ENCODE data around the gene DDX28.
"Not testable (repeated sequence)": the region's sequence is repeated elsewhere in the genome, so short reads cannot be mapped to it uniquely, and the experiment has no call there.

DDX28 gene

DNA sequence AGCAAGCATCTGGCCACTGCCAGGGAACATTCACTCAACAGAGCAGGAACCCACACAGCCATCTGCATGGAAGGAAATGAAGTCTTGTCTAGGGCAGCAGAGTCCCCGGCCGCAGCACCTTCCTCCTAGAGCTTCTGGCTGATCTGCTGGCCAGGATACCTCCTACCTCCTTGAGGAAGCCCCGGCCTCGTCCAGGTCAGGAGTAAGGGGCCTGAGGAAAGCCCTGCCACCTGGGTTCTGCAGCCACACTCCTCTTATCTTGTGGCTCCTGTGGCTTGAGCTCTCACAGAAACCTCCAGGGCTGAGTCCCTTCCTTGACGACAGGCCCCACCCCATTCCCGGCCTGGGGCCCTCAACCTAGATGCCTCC, 29.0 kb downstream of the DDX28 start:
- DNase-seq (ENCODE audit: low read depth in 2 of 2), result not testable (repeated sequence)

DNA sequence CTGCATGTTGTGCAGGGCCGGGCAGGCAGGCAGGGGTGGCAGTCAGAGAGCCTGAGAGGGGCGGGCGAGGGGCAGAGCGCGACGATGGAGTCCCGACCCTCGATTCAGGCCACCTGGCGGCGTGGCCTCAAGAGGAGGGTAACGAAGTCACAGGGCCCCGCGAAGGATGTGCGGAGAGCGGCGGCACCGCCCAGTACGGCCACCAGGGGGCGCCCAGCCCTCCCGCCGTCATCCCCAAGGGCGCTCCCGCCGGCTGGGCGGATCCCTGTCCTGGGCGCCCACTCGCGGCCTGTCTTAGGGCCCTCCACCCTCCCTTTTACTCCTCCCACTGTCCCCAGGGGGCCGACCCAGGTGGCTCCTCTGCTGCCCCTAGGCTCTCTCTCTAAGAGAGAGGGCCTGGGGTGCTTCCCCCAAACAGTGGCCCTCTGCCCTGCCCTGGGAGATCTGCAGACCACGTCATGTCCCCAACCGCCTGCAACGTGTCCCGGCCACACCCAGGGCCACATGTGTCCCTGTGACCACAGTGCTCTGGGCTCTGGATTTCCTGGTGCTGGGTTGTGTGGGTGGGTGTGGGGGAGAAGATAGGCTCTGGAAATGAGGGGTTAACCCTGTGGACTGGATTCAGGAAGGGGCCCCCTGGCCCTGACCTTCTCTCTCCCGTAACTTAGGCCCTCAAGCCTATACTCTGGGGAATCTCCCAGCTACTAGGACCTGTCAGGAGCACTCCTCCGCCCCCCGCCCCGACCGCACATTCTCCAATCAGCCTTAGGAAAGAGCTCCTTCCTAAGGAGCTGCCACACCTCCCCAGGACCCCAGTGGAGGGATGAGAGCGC, 29.6 kb downstream of the DDX28 start:
- peak; percentile 58 to 65 for DNase-seq (ENCODE audit: low read depth in 2 of 2)

DNA sequence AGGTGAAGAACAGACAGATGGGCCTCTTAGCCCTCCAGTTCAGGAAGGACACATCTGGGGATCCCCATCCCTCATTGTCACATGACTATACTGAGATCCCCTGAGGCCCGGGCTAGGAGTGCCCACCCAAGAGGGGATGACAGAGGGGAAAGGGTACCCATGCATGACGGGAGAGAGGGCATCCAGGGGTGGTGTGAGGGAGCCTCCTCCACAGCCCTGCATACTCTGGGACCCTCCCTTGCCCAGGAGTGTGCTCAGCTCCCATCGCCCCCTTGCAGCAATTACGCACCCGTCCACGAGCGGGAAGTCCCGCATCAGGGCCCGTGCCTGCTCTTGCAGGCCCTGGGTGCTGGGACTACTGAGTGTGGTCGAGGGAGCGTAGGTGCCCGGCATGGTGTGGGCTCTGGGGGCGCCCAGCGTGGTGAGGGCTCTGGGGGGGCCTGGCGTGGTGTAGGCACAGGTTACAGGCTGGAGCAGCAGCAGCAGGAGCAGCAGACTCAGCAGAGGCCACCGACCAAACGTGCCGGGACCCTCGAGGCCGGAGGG, 30.3 kb downstream of the DDX28 start:
- DNase-seq (ENCODE audit: low read depth in 2 of 2), result no peak

DNA sequence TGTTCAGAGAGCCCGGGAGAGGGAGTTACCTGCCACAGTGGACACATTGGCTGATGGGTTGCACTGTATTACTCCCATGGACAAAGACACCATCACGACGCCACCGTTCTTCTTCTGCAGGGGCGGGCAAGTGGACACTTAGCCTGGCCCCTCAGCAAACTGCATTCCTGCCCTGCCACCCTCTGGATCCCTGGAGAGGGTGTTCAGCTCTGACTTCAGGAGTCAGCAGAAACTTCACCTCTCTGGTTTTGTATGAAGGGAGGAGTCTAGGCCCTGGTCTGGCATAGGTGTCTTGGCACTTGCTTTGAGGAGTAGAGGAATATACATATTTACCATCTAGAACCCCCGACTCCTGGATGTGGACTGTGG, 33.0 kb downstream of the DDX28 start:
- DNase-seq (ENCODE audit: low read depth in 2 of 2), result no peak

DNA sequence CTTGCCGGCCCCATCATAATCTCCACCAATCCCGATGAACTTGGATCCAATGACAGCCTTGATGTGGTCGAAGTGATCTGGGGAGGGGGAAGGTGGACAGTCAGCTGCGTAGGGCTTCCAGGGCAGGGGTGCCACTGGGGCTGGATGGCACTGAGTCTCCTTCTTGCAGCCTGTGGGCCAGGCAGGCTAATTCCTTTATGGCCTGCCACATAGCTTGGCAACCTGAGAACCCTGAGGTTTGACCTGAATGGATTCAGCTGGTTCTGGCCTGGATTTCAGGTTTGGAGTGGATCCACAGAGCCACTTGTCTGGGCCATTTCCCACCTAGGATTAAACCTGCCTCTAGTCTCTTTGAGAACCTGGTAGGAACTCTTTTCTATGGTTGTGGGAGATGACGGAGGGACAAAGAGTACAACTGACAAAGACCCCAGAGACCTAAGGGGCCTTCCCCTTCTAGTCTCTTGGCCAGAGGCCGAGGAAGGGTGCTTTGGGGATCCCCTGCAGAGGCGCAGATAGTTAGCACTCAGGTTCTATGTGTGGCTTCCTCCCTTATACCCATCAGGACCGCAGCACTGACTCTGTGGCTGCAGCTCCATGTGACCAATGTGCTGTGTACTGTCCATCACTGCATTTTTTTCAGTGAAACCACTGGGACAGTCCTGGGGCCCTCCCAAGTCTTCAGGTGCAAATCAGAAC, 33.6 kb downstream of the DDX28 start:
- no peak for DNase-seq (ENCODE audit: low read depth in 2 of 2)

GRCh38 chr16:67988675-67989074, 34.4 kb downstream of the DDX28 start:
- DNase-seq (ENCODE audit: low read depth in 2 of 2), result no peak

DNA sequence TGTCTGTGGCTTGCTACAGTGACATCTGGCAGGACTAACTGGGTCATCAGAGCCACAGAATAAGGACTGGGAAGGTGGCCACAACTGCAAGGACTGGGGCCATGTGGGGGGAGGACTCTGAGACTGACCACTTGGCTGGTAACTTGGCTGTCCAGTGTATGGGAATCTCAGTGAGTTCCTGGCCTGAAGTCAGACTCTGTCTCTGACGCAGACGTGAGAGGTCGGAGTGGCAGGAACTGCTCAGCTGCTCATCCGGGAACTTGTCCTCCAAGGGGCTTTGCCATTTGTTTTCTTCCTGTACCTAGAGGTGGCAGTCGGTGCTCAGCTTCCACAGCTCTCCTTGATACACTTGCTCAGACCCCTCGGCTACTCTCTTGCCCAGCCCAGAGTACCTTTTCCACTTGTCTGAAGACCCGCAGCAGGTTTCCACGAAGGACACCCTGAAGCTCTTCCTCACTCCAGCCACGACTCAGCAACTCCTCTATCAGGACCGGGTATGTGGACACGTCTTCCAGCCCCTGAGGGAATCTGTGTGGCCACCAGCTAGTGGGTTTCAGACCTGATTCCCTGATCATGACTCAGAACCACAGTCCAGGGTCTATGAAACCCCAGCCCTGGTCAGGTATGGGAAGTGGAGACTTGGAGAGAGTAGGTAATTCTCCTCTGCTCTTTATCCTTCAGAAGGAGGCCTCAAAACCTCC, 35.4 kb downstream of the DDX28 start:
- no peak for DNase-seq (ENCODE audit: low read depth in 2 of 2)

- DNase-seq (ENCODE audit: low read depth in 2 of 2), result no peak
Observed at GRCh38 chr16:67986949-67987348, 36.1 kb downstream of the DDX28 start.

- no peak for DNase-seq (ENCODE audit: low read depth in 2 of 2)
Observed at GRCh38 chr16:67982011-67982696, 40.9 kb downstream of the DDX28 start.

GRCh38 chr16:67979955-67980678, 42.9 kb downstream of the DDX28 start, which contains the start of gene DPEP3:
Gene DPEP3 (minus strand): TSS chr16:67980499. CDS start chr16:67980380, 119 bp downstream.
- no peak for DNase-seq (ENCODE audit: low read depth in 2 of 2)

GRCh38 chr16:67977469-67978227, 45.4 kb downstream of the DDX28 start:
- no peak for DNase-seq (ENCODE audit: low read depth in 2 of 2)

DNA sequence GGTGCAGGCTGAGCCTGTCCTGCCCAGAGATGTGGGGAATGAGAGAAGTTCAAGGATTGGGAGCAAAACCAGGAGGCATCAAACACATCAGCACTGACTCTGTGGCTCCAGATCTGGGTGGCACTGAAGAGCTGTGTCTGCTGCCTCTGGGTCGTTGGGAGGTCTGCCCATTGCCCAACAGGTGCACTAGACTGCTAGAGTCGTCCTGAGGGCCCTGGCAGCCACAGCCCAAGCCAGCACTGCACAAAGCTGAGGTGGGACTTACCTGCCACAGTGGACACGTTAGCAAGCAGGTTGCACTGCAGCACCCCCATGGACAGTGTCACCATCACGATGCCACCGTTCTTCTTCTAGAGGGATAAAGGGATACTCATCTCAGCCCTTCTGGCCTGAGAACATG, 46.0 kb downstream of the DDX28 start:
- DNase-seq (ENCODE audit: low read depth in 2 of 2), result no peak

DNA sequence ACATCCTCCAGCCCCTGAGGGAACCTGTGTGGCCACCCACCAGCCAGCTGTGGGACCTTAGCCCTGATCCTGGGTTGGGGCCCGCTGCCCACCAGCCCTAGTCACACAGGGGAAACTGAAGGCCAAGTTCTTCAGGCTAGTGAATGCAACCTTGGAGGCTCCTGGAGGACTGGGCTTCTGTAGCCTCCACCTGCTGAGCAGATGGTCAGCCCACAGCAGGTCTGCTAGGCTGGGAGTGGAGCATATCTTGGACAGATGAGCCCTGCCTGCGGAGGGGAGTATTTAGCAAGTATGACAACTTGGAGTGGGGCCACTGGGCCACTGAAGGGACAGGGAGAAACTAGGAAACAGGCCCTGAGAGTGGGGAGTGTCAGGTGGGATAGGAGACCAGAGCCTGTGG, 46.8 kb downstream of the DDX28 start:
- no peak for DNase-seq (ENCODE audit: low read depth in 2 of 2)

GRCh38 chr16:67975321-67976105, 47.5 kb downstream of the DDX28 start:
- no peak for DNase-seq (ENCODE audit: low read depth in 2 of 2)

- DNase-seq (ENCODE audit: low read depth in 2 of 2), result not testable (repeated sequence)
Observed at GRCh38 chr16:67972285-67972684, 50.7 kb downstream of the DDX28 start.

DNA sequence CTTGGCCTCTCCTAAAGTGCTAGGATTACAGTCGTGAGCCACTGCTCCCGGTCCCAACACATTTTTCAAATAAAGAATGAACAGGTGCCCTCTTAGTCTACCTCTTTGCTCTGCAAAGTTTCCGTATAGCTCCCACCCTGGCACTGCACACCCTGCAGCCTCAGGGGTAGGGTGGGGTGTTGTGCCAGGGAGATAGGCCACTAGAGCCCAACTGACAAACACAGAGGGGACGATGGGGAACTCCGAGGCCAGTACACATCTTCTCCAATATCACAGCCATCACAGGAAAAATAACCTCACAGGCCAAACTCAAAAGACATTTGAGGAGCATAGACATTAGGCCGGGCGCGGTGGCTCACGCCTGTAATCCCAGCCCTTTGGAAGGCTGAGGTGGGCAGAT, 51.9 kb downstream of the DDX28 start:
- DNase-seq (ENCODE audit: low read depth in 2 of 2), result no peak
